ENCODE results near the gene PDE9A. TPM values are rescaled to one million over a fixed set of nuclear protein-coding genes. Genes with fewer than 3 reads are reported as not detected.

The PDE9A gene
- total RNA-seq, 1 donor from 2014 or later, result 20.7 TPM

DNA sequence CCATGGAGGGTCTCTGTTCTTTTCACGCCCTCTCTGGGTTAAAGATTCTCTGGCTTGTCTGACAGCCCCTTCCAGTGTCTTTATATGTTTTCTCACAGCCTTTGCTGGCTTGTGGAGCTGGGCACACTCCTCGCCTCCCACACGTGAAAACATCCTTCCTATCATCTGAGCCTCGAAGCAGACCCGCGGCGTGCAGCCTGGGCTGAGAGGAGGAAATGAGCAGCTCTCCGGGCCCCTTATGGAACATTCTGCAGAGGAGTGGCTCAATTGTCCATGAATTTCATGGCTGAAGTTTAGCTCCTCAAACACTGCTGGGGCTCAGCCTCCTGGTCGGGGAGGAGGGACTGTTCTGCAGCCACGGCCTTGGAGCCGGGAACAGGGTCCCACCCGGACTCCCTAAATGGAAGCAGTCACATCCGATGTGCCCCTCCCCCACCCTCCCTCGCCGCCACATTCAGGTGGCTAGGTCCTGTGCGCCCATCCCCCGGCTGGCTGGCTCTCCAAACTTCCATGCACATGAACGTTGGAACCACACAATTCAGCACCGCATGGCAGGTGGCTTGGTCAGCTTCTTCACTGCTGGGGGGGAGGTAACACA, 15.1 kb upstream of the PDE9A start:
- Mint-ChIP-seq H3K36me3 (ENCODE audit: low read depth, unreplicated experiment) (no peaks in the 10 kb centered on the region), H3K27me3 (ENCODE audit: unreplicated experiment) (peaks cover 2% of the 10 kb centered on the region), H3K9me3 (ENCODE audit: unreplicated experiment) (no peaks in the 10 kb centered on the region), H3K4me1 (ENCODE audit: unreplicated experiment) (peaks cover 5% of the 10 kb centered on the region), H3K4me3 (ENCODE audit: unreplicated experiment) (no peak overlapping the region), H3K27ac (ENCODE audit: unreplicated experiment) (no peak overlapping the region)
- TF ChIP-seq, protein P1, sequence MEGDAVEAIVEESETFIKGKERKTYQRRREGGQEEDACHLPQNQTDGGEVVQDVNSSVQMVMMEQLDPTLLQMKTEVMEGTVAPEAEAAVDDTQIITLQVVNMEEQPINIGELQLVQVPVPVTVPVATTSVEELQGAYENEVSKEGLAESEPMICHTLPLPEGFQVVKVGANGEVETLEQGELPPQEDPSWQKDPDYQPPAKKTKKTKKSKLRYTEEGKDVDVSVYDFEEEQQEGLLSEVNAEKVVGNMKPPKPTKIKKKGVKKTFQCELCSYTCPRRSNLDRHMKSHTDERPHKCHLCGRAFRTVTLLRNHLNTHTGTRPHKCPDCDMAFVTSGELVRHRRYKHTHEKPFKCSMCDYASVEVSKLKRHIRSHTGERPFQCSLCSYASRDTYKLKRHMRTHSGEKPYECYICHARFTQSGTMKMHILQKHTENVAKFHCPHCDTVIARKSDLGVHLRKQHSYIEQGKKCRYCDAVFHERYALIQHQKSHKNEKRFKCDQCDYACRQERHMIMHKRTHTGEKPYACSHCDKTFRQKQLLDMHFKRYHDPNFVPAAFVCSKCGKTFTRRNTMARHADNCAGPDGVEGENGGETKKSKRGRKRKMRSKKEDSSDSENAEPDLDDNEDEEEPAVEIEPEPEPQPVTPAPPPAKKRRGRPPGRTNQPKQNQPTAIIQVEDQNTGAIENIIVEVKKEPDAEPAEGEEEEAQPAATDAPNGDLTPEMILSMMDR (IDR thresholded peaks at IDR 0.05; ENCODE audit: unreplicated experiment), result no peak
- no peak for DNase-seq (ENCODE audit: low spot score)

DNA sequence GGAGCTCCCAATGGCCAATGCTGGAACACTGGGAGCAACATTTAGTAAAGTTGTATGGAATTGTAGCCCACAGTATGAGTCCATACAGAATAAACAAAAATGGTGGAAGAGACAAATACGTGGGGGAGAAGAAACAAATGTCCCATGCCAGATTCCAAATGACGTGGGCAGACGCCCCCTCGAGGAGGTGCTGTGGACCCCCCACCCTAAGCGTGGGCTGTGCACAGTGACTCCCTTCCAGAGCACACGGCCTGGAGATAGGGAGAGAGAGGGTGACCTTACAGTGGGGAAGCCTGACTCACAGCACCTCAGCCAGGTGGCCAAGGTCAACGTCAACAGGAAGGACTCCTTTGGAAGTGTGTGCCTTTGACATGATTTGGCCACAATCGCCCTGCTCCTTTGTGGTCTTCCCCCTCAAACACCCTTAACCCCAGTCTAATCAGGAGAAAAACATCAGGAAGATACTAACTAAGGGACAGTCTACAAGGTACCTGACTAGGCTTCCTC, 13.7 kb upstream of the PDE9A start:
- no peaks in the 10 kb centered on the region for H3K36me3 Mint-ChIP-seq (ENCODE audit: low read depth, unreplicated experiment)
- no peak for DNase-seq (ENCODE audit: low spot score)
- peaks cover 2% of the 10 kb centered on the region for H3K27me3 Mint-ChIP-seq (ENCODE audit: unreplicated experiment)
- no peak overlapping the region for H3K27ac Mint-ChIP-seq (ENCODE audit: unreplicated experiment)
- H3K9me3 Mint-ChIP-seq (ENCODE audit: unreplicated experiment), result no peaks in the 10 kb centered on the region
- no peak overlapping the region for H3K4me3 Mint-ChIP-seq (ENCODE audit: unreplicated experiment)
- peaks cover 5% of the 10 kb centered on the region for H3K4me1 Mint-ChIP-seq (ENCODE audit: unreplicated experiment)
- TF ChIP-seq, protein P1 (IDR thresholded peaks at IDR 0.05; ENCODE audit: unreplicated experiment), result no peak

DNA sequence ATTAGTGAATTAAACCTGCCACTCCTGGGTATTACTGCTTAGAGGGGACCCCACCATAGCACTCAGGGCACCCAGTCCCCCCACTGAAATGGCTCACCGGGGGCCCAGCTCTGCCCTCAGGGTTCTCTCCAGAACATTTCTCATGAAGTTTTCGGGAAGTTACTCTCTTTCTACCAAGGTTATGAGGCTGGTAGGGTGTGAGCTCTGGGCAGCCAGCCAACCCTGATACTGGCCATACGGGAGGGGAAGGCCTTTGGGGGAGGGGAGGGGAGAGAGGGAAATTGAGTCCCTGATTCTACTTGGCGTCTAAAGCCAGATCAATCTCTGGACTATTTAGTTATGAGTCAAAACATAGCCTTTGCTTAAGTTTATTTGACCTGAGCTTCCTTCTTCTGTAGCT, 12.9 kb upstream of the PDE9A start:
- Mint-ChIP-seq H3K9me3 (ENCODE audit: unreplicated experiment) (no peaks in the 10 kb centered on the region), H3K27ac (ENCODE audit: unreplicated experiment) (no peak overlapping the region), H3K27me3 (ENCODE audit: unreplicated experiment) (peaks cover 2% of the 10 kb centered on the region), H3K4me1 (ENCODE audit: unreplicated experiment) (peaks cover 5% of the 10 kb centered on the region), H3K4me3 (ENCODE audit: unreplicated experiment) (no peak overlapping the region), H3K36me3 (ENCODE audit: low read depth, unreplicated experiment) (no peaks in the 10 kb centered on the region)
- TF ChIP-seq, protein P1 (IDR thresholded peaks at IDR 0.05; ENCODE audit: unreplicated experiment), result no peak
- no peak for DNase-seq (ENCODE audit: low spot score)

DNA sequence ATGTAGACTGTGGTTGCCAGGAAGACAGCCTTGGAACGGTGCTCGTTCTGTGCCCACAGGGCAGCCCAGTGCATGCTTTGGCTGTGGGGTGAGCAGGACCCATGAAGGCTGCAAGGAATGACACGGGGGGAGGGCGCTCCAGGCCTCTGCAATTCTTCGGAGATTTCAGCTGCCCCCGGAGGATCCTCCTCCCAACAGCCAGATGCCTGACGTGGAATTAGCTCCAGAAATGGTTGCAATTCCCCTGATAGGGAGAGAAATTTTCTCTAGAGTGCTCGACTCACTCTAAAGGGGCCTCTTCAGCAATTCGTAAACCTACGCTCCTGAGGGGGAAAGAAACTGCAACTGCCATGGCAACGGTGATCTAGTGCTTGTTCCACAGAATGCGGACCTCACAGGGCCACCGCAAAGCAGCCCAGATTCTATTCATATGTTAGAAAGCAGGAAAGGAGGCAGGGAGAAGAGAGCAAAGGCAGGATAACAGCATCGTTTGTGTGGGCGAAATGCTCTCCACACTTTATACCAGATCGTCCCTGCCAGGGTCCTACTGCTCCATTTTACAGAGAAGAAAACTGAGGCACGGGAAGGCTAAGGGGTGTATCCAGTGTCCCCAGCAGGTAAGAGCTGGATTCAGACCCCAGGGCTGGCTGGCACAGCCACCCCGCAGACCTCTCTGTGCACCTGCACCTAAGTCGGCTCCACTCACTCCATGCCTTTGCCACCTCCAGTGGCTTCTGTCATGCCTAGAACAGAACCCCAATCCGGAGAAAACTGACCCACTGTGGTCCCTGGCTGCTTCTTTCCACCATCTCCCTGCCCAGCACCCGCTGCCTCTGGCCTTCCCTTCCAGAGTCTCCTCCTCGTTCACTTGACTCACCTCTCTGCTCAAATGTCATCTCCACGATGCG, 11.9 kb upstream of the PDE9A start:
- H3K4me1 Mint-ChIP-seq (ENCODE audit: unreplicated experiment), result peaks cover 5% of the 10 kb centered on the region
- no peaks in the 10 kb centered on the region for H3K9me3 Mint-ChIP-seq (ENCODE audit: unreplicated experiment)
- H3K27me3 Mint-ChIP-seq (ENCODE audit: unreplicated experiment), result peaks cover 2% of the 10 kb centered on the region
- DNase-seq (ENCODE audit: low spot score), result no peak
- H3K4me3 Mint-ChIP-seq (ENCODE audit: unreplicated experiment), result no peak overlapping the region
- H3K27ac Mint-ChIP-seq (ENCODE audit: unreplicated experiment), result no peak overlapping the region
- no peaks in the 10 kb centered on the region for H3K36me3 Mint-ChIP-seq (ENCODE audit: low read depth, unreplicated experiment)
- TF ChIP-seq, protein P1 (IDR thresholded peaks at IDR 0.05; ENCODE audit: unreplicated experiment), result no peak

All from endothelial cell (in vitro differentiated cells).